GM18858 (cell line): ENCODE results near the gene FLYWCH2.

Source experiments
- ATAC-seq: cut with Tn5 transposase; IDR thresholded peaks from one replicate; pipeline ENCODE4 v1.9.1; 2021; ENCODE audit not compliant: unreplicated experiment

The FLYWCH2 gene

DNA sequence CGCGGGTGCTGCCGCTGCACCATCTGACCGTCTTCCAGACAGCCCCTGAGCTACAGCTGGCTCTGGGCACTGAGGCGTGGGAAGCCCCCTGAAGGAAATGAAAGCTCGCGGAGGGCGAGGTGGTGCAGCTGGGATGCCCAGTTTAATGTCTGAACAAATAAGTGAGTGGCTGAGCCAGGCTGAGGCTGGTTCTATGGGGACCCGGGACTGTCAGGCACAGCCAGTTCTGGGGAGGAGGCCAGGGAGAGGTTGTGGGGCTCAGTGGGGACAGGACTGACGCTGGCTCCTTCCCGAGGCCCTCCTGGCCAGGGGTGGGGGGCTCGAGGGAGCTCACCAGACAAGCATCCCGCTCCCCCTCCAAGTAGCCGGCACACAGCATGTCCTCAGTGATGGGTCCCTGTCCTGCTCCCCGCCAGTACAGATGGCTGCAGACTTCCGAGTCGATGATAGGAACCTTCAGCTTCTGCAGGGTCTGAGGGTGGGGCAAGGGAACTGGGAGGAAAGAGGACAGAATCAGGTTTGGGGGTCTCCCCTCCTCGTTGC, 29.4 kb upstream of the FLYWCH2 start:
- no peak for ATAC-seq

DNA sequence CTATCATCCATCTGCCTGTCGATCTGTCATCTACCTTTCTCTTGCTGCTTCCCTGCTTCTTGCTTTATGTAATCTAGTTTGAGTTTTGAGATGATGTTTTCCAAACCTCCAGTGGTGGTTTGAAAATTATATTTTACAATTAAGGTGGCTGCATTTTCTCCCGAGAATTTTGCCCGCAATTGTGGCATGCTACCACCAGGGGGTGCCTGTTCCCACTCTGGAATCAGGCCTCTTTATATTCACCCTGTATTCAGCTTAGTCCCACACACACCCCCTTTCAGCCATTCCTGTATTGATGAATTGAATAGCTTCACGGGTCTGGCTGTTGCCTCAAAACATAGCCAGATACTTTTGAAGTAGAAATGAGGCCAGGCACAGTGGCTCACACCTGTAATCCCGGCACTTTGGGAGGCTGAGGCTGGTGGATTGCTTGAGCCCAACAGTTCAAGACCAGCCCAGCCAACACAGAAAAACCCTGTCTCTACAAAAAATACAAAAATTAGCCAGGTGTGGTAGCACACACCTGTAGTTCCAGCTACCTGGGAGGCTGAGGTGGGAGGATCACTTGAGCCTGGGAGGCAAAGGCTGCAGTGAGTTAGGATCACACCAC, 28.2 kb upstream of the FLYWCH2 start:
- ATAC-seq, result no peak

DNA sequence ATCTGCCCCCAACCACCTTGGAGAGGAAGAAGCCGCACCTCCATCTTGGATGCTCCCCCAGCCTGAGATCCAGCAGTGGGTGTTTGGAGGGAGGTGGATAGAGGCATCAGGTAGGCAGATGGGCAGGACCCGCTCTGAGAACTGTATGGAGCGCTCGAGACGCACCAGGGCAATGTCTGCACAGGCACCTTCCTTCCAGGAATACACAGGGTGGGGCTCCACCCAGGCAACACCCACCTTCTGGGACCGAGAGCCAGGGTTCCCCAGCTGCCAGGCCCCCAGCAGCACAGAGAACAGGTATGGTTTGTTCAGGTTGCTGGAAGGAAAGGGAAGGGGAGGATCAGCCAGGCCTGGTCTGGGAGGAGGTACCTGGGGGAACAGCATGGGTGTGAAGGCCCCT, 27.5 kb upstream of the FLYWCH2 start:
- no peak for ATAC-seq

DNA sequence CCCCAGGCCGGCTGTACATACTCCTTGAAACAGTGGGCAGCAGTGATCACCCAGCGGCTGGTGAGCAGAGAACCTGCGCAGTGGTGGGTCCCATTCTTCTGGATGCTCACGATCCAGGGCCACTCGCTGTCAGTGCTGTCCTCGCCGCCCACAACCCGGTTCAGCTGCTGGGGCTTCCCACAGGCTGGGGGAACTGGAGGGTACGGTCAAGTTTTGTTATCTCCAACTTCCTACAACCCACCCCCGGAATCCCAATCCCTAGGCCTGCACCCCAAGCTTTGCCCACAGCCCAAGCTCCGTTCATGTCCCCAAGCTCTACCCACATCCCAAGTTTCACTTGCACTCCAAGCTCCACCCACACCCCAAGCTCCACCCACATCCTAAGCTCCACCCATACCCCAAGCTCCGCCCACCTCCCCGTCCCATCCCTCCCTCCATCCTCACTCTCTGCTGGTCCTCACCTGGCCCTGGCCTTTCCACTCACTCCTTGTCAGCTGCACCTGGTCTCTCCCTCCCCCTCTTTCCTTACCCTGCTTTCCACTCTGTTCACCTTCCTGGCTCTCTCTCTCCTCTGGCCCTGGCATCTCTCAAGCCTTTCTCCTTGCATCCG, 26.8 kb upstream of the FLYWCH2 start:
- ATAC-seq, result no peak

DNA sequence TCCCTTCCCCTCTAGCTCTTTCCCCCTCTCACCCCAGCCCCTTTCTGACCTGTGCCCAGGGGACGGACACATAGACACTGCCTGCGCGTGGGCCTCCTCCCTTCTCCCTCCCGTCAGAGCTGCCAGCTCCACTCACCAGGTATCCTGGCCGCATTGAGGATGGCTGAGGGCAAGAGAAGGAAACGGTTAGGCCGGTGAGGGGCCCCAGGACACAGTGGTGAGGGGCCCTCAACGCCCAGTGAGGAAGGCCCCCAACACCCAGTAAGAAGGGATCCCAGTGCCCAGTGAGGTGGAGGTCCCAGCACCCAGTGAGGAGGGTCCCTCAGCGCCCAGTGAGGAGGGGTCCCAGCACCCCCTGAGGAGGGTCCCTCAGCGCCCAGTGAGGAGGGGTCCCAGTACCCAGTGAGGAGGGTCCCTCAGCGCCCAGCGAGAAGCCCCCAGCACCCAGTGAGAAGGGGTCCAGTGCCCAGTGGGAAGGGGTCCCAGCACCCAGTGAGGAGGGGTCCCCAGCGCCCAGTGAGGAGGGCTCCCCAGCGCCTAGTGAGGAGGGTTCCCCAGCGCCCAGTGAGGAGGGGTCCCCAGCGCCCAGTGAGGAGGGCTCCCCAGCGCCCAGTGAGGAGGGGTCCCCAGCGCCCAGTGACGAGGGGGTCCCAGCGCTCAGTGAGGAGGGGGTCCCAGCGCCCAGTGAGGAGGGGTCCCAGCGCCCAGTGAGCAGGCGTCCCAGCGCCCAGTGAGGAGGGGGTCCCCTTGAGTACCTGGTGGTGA, 26.1 kb upstream of the FLYWCH2 start:
- no peak for ATAC-seq

DNA sequence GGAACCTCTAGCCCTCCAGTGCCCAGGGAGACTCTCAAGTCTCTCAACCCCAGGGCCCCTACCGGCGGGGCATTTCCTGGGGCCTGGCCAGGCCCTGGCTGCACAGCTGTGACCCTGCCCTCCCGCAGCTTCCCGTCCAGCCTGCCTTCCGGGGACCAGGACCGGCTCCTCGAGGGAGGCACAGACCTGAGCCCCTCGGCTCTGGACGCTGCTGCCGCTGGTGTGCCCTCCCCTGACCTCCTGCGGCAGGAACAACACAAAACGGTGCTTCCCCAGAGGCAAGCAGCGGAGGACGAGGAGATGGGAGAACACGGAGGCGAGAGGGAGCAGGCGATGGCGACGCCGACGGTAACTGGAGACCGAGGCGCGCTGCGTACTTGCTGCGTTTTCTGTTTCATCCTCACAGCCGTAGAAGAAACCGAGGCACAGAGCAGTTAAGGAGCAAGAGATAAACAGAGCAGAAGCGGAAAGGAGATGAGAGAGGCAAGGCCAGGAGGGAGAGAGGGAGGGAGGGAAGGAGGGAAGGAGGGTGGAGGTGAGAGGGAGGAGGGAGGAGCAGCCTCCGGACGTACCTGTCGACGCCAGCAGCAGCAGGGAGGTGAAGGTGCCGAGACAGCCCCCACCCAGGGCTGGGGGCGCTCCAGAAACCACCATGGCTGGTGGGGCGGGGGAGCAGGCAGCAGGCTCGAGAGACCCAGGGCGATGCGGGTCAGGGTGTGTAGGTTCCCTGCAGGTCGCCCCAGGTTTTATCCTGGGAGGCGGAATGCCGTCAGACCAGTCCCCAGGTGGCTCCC, 25.4 kb upstream of the FLYWCH2 start, which contains the start of gene PRSS22:
Gene PRSS22, minus strand, starts transcription at position 720 of the 794 bp plus-strand sequence. Its CDS starts 66 bp downstream, at position 654.
- ATAC-seq, result no peak

DNA sequence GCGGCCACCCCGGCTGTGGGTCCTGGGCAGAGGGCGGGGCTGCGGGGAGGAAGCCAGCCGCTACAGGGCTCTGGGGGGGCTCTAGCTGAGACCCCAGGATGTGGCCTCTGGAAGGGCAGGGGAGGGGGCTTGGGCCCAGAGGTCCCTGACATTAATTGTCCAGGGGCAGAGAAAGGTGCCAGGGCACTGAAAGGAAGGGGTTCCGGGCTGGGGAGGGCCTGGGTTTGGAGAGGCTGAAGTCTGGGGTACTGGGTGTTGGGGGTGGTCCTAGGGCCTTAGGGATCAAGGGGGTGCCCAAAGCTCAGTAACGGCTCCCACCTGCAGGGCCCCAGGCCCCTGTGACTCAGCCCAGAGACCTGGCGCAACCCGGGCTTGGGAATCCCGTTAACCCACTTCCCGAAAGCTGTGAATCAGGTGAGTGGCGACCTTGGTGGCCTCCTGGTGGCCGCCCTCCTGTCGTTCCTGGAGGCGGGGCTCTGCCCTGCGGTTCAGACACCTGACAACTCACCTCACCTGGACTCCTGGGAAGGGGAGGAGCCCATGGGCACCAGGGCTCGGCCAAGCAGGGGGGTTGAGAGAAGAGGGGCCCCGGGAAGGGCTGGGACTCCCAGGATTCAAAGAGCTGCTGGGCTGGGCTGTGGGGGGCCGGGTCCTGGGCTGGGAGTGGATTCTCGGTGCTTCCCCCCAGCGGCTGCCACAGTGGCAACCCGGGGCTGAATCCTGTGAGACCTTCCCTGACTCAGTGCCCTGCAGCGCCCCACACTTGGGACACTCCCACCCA, 24.6 kb upstream of the FLYWCH2 start:
- no peak for ATAC-seq

DNA sequence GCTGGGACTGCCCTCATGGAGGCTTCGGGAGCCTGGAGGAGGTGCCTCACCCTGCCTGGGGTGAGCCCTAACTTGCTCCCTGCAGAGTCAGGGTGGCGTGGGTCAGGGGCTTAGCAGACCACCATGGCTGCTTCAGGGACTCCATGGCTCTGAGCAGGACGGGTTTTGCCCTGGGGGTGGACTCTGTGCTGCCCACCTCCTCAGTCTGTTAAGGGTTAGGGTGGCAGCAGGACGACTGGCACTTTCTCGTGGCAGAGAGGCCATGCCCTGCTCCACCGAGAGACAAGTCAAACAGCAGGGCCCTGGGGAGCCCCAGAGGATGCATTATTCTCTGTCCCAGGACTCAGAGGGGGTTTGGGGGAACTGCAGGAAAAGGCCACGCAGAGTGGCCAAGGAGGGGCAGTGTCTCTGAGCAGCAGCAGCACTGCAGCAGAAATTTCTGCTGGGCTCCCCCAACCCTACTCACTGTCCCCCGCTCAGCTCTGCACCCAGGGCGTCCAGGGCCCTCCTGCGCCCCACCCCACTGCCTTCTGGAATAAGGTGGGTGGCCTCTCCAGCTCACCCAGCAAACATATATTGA, 23.2 kb upstream of the FLYWCH2 start:
- no peak for ATAC-seq

DNA sequence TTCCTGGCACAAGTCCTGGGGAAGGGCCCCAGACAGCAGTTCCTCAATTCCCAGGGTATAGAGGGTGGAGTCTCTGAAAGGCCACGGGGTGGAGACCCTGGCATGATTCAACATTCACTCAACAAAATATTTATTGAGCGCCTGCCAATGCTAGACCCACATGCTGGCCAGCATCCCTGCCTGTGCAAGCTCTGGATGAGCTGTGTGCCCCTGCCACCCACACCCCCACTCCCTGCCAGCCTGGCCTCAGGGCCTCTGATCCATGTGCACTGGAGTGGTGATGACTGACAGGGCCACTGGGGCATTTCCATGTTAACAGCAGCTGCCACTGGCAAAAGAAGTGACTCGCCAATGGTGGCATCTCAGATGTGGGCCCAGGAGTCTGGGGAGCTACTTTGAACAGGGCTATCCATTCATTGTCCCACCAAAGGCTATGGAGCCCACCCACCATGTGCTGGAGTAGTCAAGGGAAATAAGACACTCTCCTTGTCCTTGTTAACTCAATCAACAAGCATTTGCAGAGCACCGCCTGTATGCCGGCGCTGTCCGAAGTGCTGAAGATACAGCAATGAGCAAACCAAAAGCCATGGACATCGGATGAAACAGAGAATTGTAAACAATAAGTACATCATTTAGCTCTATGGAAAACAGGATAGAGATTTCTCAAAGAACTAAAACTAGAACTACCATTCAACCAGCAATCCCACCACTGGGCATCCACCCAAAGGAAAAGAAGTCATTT, 22.0 kb upstream of the FLYWCH2 start:
- ATAC-seq, result no peak

DNA sequence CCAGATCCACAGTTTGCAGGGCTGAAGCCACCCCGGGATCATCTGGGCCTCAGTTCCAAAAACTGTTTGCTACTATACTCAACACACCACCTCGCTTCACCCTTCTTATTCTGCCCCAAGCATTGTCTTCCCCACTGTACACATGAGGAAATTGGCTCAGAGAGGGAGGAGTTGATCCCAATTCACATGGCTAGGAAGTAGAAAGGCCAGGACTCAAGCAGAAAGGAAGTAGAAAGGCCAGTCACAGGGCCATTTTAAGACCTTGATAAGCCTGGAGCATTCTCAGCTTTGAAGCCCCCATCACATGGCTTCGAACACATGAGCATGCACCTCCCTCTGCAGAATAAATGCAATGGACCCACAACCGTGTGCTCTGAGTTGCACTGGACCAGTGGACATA, 17.4 kb upstream of the FLYWCH2 start:
- ATAC-seq, result no peak

DNA sequence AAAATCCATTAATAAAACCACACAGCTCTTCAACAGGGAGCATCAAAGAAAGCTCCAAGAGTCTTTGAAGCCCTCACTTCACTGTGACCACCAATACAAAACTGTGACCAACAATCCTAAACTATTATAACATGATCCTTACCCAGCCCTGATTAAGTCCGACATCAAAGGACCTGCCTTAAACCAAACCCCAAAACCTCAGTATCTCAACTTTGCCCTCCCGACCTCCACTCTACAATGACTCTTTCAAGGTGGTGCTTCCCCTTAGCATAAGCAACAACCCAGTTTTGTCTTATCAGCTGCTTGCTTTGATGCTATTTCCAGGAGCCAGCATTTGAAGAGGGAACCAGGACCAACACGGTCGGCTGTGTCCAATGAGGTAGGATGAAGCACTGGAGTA, 16.6 kb upstream of the FLYWCH2 start:
- no peak for ATAC-seq

DNA sequence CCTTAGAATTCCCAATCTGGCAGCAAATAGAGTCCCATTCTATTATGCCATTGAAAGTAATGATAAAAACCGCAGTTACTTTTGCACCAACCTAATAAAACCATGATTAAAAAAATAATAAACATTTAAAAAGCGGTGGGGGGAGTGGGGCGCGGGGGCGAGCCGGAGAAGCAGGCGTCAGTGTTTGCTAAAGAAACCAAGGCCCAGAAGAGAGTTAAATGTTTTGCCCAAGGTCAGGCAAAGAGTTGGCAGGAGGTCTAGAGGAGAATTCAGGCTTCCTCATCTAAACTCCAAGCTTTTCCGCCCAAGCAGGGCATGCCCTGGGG, 15.4 kb upstream of the FLYWCH2 start:
- ATAC-seq, result no peak

DNA sequence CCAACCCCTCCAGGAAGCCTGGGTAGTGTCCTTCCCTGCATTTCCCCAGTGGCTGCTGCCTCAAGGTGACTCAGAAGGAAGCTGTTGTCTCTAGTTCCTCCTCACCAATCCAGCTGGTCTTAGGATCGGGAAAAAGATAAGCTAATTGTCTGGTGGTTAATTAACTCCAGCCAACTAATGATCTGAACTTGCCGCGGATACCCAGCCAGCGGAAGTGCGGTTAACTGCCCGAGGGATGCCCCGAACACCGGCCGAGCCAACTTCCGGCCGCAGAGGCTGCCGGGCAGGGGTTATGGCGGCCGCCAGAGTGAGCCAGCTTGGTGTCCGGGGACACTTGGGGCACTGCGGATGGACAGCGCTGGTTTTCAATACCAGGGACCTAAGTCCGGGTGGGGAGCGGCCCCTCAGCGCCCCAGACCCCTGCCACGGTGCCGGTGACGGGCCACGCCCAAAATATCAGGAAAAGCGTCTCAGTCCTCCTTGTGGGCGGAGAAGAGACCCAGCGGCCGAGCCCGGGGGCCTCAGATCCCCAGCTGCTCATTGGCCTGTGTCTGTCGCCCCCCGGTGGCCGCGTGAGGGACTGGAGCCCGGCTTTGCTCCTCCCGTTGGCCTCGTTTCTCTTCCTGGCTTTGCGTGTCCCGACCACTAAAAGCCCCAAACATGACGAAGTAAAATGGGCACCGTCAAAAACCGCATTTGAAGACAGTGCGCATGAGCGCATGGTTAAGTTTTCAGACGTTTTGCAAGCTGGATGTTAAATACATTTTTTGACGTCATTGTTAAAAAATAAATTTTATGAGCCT, 14.8 kb upstream of the FLYWCH2 start:
- ATAC-seq, result peak; percentile 65

DNA sequence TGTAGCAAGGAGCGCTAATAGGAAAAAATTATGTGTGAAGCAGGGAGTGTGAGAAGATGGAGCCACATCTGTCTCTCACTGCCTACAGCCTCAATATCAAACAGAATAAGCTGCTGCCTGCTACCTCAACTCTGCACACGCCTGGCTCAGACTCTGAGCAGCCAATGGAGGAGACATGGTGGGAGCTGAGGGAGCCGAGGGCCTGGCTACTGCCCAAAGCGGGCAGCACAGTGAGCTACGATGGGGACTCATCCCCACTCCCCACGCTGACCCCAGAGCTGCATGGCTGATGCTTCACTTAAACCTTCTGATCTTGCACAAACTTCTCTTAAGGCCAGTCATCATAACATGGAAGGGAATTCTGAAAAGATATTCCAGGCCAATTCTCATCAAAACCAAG, 11.1 kb upstream of the FLYWCH2 start:
- no peak for ATAC-seq

DNA sequence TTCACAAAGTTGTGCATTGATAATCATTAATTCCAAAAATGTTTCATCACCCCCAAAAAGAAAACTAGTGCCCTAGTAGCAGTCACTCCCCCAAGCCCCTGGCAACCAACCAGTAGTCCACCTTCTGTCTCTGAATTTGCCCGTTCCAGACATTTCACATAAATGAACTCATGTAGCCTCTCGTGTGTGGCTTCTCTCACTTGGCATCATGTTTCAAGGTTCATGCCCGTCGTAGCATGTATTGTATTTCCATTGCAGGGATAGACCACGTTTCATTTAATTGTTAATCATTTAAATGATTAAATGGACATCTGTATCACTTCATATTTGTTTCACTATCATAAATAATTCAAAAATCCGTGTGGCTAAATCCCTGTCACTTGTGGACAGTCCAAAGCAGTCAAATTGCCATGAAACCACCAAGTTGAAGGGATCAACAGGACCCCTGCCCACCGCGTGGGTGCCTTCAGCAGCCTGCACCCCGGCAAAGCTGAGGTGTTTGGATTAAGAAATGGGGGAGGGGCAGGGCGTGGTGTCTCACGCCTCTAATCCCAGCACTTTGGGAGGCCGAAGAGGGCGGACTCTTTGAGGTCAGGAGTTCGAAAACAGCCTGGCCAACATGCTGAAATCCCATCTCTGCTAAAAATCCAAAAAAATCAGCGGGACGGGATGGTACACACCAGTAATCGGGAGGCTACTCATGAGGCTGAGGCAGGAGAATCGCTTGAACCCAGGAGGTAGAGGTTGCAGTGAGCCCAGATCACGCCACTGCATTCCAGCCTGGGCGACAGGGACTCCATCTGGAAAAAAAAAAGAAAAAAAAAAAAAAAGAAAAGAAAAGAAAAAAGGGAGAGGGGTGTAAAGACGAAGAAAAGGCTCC, 8.7 kb upstream of the FLYWCH2 start:
- no peak for ATAC-seq

DNA sequence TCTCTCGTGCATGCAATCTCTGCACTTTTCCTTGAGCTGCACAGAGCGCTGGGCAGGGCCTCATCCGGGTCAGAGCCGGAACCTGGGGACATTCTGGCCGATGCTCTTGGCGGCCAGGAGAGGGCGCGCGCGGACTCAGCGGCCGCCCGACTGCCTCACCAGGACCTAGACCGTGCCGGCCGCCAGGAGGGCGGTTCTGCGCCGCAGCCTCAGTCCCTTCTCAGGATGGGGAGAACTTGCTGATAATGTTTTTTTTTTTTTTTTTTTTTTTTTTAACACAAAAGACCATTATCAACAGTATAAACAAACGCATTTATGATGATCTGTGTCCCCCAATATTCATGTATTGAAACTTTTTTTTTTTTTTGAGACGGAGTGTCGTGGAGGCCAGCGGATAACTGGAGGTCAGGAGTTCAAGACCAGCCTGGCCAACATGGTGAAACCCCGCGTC, 8.1 kb upstream of the FLYWCH2 start:
- ATAC-seq, result no peak

DNA sequence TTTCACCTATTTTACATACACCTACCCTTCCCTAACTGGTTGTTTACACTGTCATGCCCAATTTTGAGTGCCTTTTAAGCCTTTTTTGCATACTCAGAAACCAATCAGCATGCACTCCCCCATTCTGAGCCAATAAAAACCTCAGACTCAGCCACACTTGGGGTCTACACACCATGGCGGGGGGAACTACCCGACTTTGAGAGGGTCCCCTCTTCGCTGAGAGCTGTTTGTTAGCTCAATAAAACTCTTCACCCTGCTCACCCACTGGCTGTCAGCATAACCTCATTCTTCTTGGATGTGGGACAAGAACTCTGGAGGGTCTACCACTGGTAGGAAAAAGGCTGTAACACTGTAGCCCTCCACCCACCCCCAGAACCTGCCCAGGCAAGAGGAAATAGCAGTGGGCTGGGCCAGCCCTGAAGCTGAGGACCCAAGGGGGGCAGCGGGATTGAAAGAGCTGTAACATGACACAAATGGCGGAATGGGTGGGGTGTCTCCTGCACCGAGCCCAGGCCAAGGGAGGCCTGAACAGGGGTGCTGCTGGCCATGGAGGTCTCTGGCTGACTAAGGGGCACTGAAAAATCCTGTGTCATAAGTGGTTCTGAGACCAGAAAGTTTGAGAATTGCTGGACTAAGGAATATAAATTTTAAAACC, 3.0 kb upstream of the FLYWCH2 start:
- no peak for ATAC-seq
